GM12878 (cell line): ENCODE measurements around the gene ELL. TPM values are rescaled to one million over a fixed set of nuclear protein-coding genes. Genes with fewer than 3 reads are reported as not detected.
A peak's percentile ranks its signal among the peaks of the same experiment; 100 is the strongest.

Source experiments
- ATF7 ChIP-seq: fragments of 450-650 bp; IDR thresholded peaks from 2 replicates; pipeline ENCODE4 v1.6.1; 2016; ENCODE audit warnings: low read depth, mild to moderate bottlenecking
- BCLAF1 ChIP-seq: fragments of 450-650 bp; IDR thresholded peaks from 2 replicates; pipeline ENCODE4 v1.6.1; 2017; ENCODE audit warnings: antibody characterized with exemption, mild to moderate bottlenecking, moderate library complexity
- BHLHE40 ChIP-seq, 2 experiments: fragments of 450-650 bp in 1 of 2; IDR thresholded peaks; 2 replicates each; pipeline ENCODE4 v1.6.1; 2011 to 2017; ENCODE audit warnings: low read depth in 2 of 2, borderline replicate concordance in 1 of 2, improper control_type of control experiment in 1 of 2, low read length in 1 of 2, mild to moderate bottlenecking in 1 of 2
- CHD2 ChIP-seq: IDR thresholded peaks from 2 replicates; pipeline ENCODE4 v1.6.1; 2011; ENCODE audit warnings: low read depth, low read length, improper control_type of control experiment, borderline replicate concordance
- CREB1 ChIP-seq: IDR thresholded peaks from 2 replicates; pipeline ENCODE4 v1.6.1; 2012; ENCODE audit warnings: low read depth, mild to moderate bottlenecking, inconsistent platforms
- CREM ChIP-seq: IDR thresholded peaks from 2 replicates; pipeline ENCODE4 v1.6.1; 2014; ENCODE audit warnings: antibody characterized with exemption, low read depth
- CTCF ChIP-seq, 3 experiments: IDR thresholded peaks in 2 of 3; conservative IDR thresholded peaks in 1 of 3; 2 replicates each; pipeline ENCODE4 v1.5.1; 2011; ENCODE audit warnings: low read depth in 3 of 3, low read length in 3 of 3, mild to moderate bottlenecking in 3 of 3, control low read depth in 2 of 3, moderate library complexity in 2 of 3, inconsistent platforms in 1 of 3, mixed read lengths in 1 of 3; ENCODE audit not compliant: control insufficient read depth in 2 of 3, insufficient read depth in 1 of 3; ENCODE audit errors: extremely low read depth in 1 of 3
- EED ChIP-seq: sonication (generic); IDR thresholded peaks from 2 replicates; pipeline ENCODE4 v1.6.1; 2016; ENCODE audit warnings: antibody characterized with exemption, low read depth
- HCFC1 ChIP-seq: fragments of 150-350 bp; IDR thresholded peaks from 2 replicates; pipeline ENCODE4 v1.6.1; 2014; ENCODE audit warnings: low read length
- KDM1A ChIP-seq: fragments of 200-600 bp; sonication (generic); IDR thresholded peaks from 2 replicates; pipeline ENCODE4 v1.6.1; 2016; ENCODE audit warnings: borderline replicate concordance
- MLLT1 ChIP-seq: fragments of 450-650 bp; IDR thresholded peaks from 2 replicates; pipeline ENCODE4 v1.6.1; 2016; ENCODE audit warnings: mild to moderate bottlenecking
- NBN ChIP-seq: fragments of 450-650 bp; IDR thresholded peaks from 2 replicates; pipeline ENCODE4 v1.6.1; 2016
- NR2F1 ChIP-seq: fragments of 450-650 bp; conservative IDR thresholded peaks from 2 replicates; pipeline ENCODE4 v1.6.1; 2017; ENCODE audit warnings: mild to moderate bottlenecking
- NRF1 ChIP-seq: conservative IDR thresholded peaks from 2 replicates; pipeline ENCODE4 v1.6.1; 2011; ENCODE audit warnings: mild to moderate bottlenecking, low read depth, low read length, improper control_type of control experiment
- PBX3 ChIP-seq: IDR thresholded peaks from 2 replicates; pipeline ENCODE4 v1.6.1; 2011; ENCODE audit warnings: mild to moderate bottlenecking, low read depth, low read length, moderate library complexity; ENCODE audit not compliant: insufficient replicate concordance
- PKNOX1 ChIP-seq: fragments of 450-650 bp; IDR thresholded peaks from 2 replicates; pipeline ENCODE4 v1.6.1; 2016; ENCODE audit warnings: mild to moderate bottlenecking
- RAD21 ChIP-seq: IDR thresholded peaks from 2 replicates; pipeline ENCODE4 v1.6.1; 2011; ENCODE audit warnings: mild to moderate bottlenecking, low read depth, low read length, moderate library complexity; ENCODE audit not compliant: insufficient read depth
- ZNF207 ChIP-seq: fragments of 450-650 bp; IDR thresholded peaks from 2 replicates; pipeline ENCODE4 v1.6.1; 2014; ENCODE audit warnings: antibody characterized with exemption, mild to moderate bottlenecking, borderline replicate concordance
- polyA plus RNA-seq, 11 experiments: library from polyadenylated mRNA; depleted of rRNA in 4 of 11; unstranded in 6 of 11; stranded (reverse) in 5 of 11; fragments of >200 nt; fragmentation: Nextera tagmentation in 4 of 11; fragmentation: Illumina TruSeq in 1 of 11; extraction: Ambion mirVana in 4 of 11; extraction: Trizol in 1 of 11; gene quantifications; 1 replicate in 1 of 11; 2 replicates in 10 of 11; pipeline versions ENCODE4 v1.2.1 to v1.2.3, GENCODE V29; 2011 to 2016; ENCODE audit warnings: inconsistent platforms in 2 of 11, missing spikeins in 2 of 11, low read depth in 1 of 11
- total RNA-seq, 4 experiments: library from RNA; depleted of rRNA in 3 of 4; stranded (reverse); fragments of >200 nt in 3 of 4; fragmentation: Illumina TruSeq in 1 of 4; extraction: Trizol in 1 of 4; gene quantifications; 2 replicates each; pipeline versions ENCODE4 v1.2.1 to v1.2.3, GENCODE V29; 2013 to 2021

Gene ELL
- total and polyA plus RNA-seq, 10 of the 15 experiments (the other 5 are each of a cell fraction or from before 2014, with no cell fraction given) = 0.91 to 25.0 (median 9.1) TPM

- TF ChIP-seq BCLAF1 = no peak
- TF ChIP-seq KDM1A = no peak
- TF ChIP-seq HCFC1 = 0 out of 2 replicates have a peak, but pooled peaks have one; percentile 4
- TF ChIP-seq NRF1 = peak; percentile 51
- TF ChIP-seq PKNOX1 = peak; percentile 44
- TF ChIP-seq EED = no peak
- peak; percentile 60; the same call in 1 of the 2 replicates for TF ChIP-seq MLLT1
- peak; percentile 80 for TF ChIP-seq CHD2
- peak in 1 of 2 experiments; percentile 40; a peak in 1 of 4 replicates for TF ChIP-seq BHLHE40 (IDR thresholded peaks at IDR 0.05; ENCODE audit: borderline replicate concordance in 1 of 2, low read depth in 2 of 2, low read length in 1 of 2)
- peak; percentile 79 for TF ChIP-seq ZNF207
- peak; percentile 84 for TF ChIP-seq NBN
- peak; percentile 67 for TF ChIP-seq ATF7
- TF ChIP-seq CREM = peak; percentile 39; the same call in 1 of the 2 replicates
- peak; percentile 76 for TF ChIP-seq CREB1
- TF ChIP-seq NR2F1 = peak; percentile 43
- peak; percentile 66 for TF ChIP-seq PBX3
- peak; percentile 20 to 71 (median 27); a peak in 4 of 6 replicates for TF ChIP-seq CTCF (IDR thresholded peaks at IDR 0.05 in 2 of 3, conservative IDR thresholded peaks at IDR 0.05 in 1 of 3; ENCODE audit: control insufficient read depth in 2 of 3, extremely low read depth in 1 of 3, insufficient read depth in 1 of 3, low read depth in 3 of 3, low read length in 3 of 3)
- TF ChIP-seq RAD21 = peak; percentile 49; the same call in 1 of the 2 replicates
Observed at GRCh38 chr19:18543814-18544475, 22.1 kb upstream of the ELL start (continued).
